ENCODE data around the gene HECTD4.

The HECTD4 gene

GRCh38 chr12:112140728-112141127 lies 241.5 kb downstream of the HECTD4 start:
- DNase-seq, result no peak
- intact Hi-C loops (cut with DNase I), result no loop called here

- intact Hi-C loops (cut with DNase I), result no loop called here
- DNase-seq, result no peak
Observed at GRCh38 chr12:112134731-112135130, 247.5 kb downstream of the HECTD4 start.

- no peak for DNase-seq
- intact Hi-C loops (cut with DNase I), result no loop called here
Observed at GRCh38 chr12:112133418-112133817, 248.8 kb downstream of the HECTD4 start.

GRCh38 chr12:112131686-112132085 lies 250.5 kb downstream of the HECTD4 start:
- intact Hi-C loops (cut with DNase I), result no loop called here
- DNase-seq, result no peak

GRCh38 chr12:112130441-112130998 lies 251.7 kb downstream of the HECTD4 start:
- intact Hi-C loops (cut with DNase I), result no loop called here
- no peak for DNase-seq

- DNase-seq, result no peak
- intact Hi-C loops (cut with DNase I), result loop anchor here (5.0 kb wide), 1 partner anchor 255 kb away; the partner anchor contains the start of gene HECTD4
Observed at GRCh38 chr12:112126911-112127310, 255.3 kb downstream of the HECTD4 start.

GRCh38 chr12:112126000-112126438 lies 256.2 kb downstream of the HECTD4 start:
- DNase-seq, result peak in 1 of 10 donors; percentile 41
- intact Hi-C loops (cut with DNase I), result loop anchor here (5.0 kb wide), 1 partner anchor 256 kb away; the partner anchor contains the start of gene HECTD4

GRCh38 chr12:112125250-112125999 lies 256.8 kb downstream of the HECTD4 start, which contains the start of gene TRAFD1:
TSS of gene TRAFD1 (plus strand) at chr12:112125560. CDS start at chr12:112130523, 4,963 bp downstream.
- intact Hi-C loops (cut with DNase I), result loop anchor here (5.0 kb wide), 1 partner anchor 257 kb away; the partner anchor contains the start of gene HECTD4
- DNase-seq, result peak; percentile 98 to 100 (median 98)

- DNase-seq, result no peak
- intact Hi-C loops (cut with DNase I), result loop anchor here (5.0 kb wide), 1 partner anchor 257 kb away; the partner anchor contains the start of gene HECTD4
Observed at GRCh38 chr12:112124918-112125249, 257.3 kb downstream of the HECTD4 start.

- peak in 1 of 10 donors; percentile 26 for DNase-seq
- intact Hi-C loops (cut with DNase I), result no loop called here
Observed at GRCh38 chr12:112122823-112123690, 259.2 kb downstream of the HECTD4 start.

- DNase-seq, result peak; percentile 43 to 93 (median 67)
- intact Hi-C loops (cut with DNase I), result no loop called here
Observed at GRCh38 chr12:112121780-112122565, 260.3 kb downstream of the HECTD4 start.

- DNase-seq, result no peak
- intact Hi-C loops (cut with DNase I), result loop anchor here (5.0 kb wide), 1 partner anchor 65 kb away; no protein-coding TSS in a partner anchor
Observed at GRCh38 chr12:112117685-112118084, 264.5 kb downstream of the HECTD4 start.

GRCh38 chr12:112116232-112117060 lies 265.8 kb downstream of the HECTD4 start:
- peak; percentile 69 to 97 (median 80) for DNase-seq
- intact Hi-C loops (cut with DNase I), result loop anchor here (5.0 kb wide), 1 partner anchor 66 kb away; no protein-coding TSS in a partner anchor

- intact Hi-C loops (cut with DNase I), result loop anchor here (5.0 kb wide), 1 partner anchor 67 kb away; no protein-coding TSS in a partner anchor
- DNase-seq, result no peak
Observed at GRCh38 chr12:112115259-112116045, 266.8 kb downstream of the HECTD4 start.

GRCh38 chr12:112112409-112113133 lies 269.7 kb downstream of the HECTD4 start:
- intact Hi-C loops (cut with DNase I), result no loop called here
- DNase-seq, result no peak

- DNase-seq, result no peak
- intact Hi-C loops (cut with DNase I), result no loop called here
Observed at GRCh38 chr12:112111931-112112330, 270.3 kb downstream of the HECTD4 start.

All from posterior cingulate gyrus (tissue), 11 donors.